ENCODE data around the gene MIOX. TPM values are rescaled to one million over a fixed set of nuclear protein-coding genes. Genes with fewer than 3 reads are reported as not detected.
A peak's percentile ranks its signal among the peaks of the same experiment; 100 is the strongest.

MIOX gene
- total RNA-seq, 4 donors from 2014 or later, result not detected

GRCh38 chr22:50488886-50489285, 2.2 kb downstream of the MIOX start:
- TF ChIP-seq POLR2A (IDR thresholded peaks at IDR 0.05) (no peak), EP300 (IDR thresholded peaks at IDR 0.05) (no peak), POLR2AphosphoS5 (IDR thresholded peaks at IDR 0.05) (no peak), CTCF (IDR thresholded peaks at IDR 0.05) (no peak)
- peaks cover 31% of the 10 kb centered on the region for H3K27me3 ChIP-seq
- no peaks in the 10 kb centered on the region for H3K4me1 ChIP-seq
- no peak overlapping the region for H3K4me3 ChIP-seq
- no peak overlapping the region for H3K27ac ChIP-seq
- no peaks in the 10 kb centered on the region for H3K36me3 ChIP-seq
- no peaks in the 10 kb centered on the region for H3K9me3 ChIP-seq
- WGBS, result 78% methylated on average over 16 of the region's 19 CpGs
- no peak for DNase-seq (ENCODE audit: low spot score in 2 of 2)

- DNase-seq (ENCODE audit: low spot score in 2 of 2), result no peak
- WGBS, result 60% methylated on average over 5 of the region's 31 CpGs
- no peak overlapping the region for H3K4me3 ChIP-seq
- H3K27me3 ChIP-seq, result peaks cover 25% of the 10 kb centered on the region
- H3K4me1 ChIP-seq, result no peaks in the 10 kb centered on the region
- H3K9me3 ChIP-seq, result no peaks in the 10 kb centered on the region
- H3K36me3 ChIP-seq, result no peaks in the 10 kb centered on the region
- no peak for TF ChIP-seq CTCF (IDR thresholded peaks at IDR 0.05)
- TF ChIP-seq EP300 (IDR thresholded peaks at IDR 0.05), result no peak
- no peak for TF ChIP-seq POLR2A (IDR thresholded peaks at IDR 0.05)
- no peak for TF ChIP-seq POLR2AphosphoS5 (IDR thresholded peaks at IDR 0.05)
- no peak overlapping the region for H3K27ac ChIP-seq
Measured at GRCh38 chr22:50489363-50490243, 2.9 kb downstream of the MIOX start.

GRCh38 chr22:50490531-50491308, 4.1 kb downstream of the MIOX start:
- 72% methylated on average over 27 of the region's 27 CpGs for WGBS
- Histone ChIP-seq H3K4me3 (no peak overlapping the region), H3K9me3 (no peaks in the 10 kb centered on the region), H3K27me3 (peaks cover 20% of the 10 kb centered on the region), H3K27ac (no peak overlapping the region), H3K36me3 (no peaks in the 10 kb centered on the region), H3K4me1 (no peaks in the 10 kb centered on the region)
- DNase-seq (ENCODE audit: low spot score in 2 of 2), result no peak
- no peak for TF ChIP-seq POLR2AphosphoS5 (IDR thresholded peaks at IDR 0.05)

GRCh38 chr22:50497093-50497492, 10.4 kb downstream of the MIOX start:
- 92% methylated on average over 6 of the region's 6 CpGs for WGBS
- TF ChIP-seq POLR2AphosphoS5 (IDR thresholded peaks at IDR 0.05) (no peak), POLR2A (IDR thresholded peaks at IDR 0.05) (no peak), EP300 (IDR thresholded peaks at IDR 0.05) (no peak), CTCF (IDR thresholded peaks at IDR 0.05) (no peak)
- no peak for DNase-seq (ENCODE audit: low spot score in 2 of 2)
- H3K27ac ChIP-seq, result no peak overlapping the region
- H3K36me3 ChIP-seq, result peaks cover 1% of the 10 kb centered on the region
- no peak overlapping the region for H3K4me3 ChIP-seq
- H3K9me3 ChIP-seq, result no peaks in the 10 kb centered on the region
- no peaks in the 10 kb centered on the region for H3K27me3 ChIP-seq
- H3K4me1 ChIP-seq, result peaks cover 7% of the 10 kb centered on the region

- Histone ChIP-seq H3K27ac (no peak overlapping the region), H3K4me1 (peaks cover 7% of the 10 kb centered on the region), H3K9me3 (no peaks in the 10 kb centered on the region), H3K36me3 (peaks cover 14% of the 10 kb centered on the region), H3K27me3 (no peaks in the 10 kb centered on the region), H3K4me3 (no peak overlapping the region)
- peak in 1 of 2 donors; percentile 77 for DNase-seq (ENCODE audit: low spot score in 2 of 2)
- TF ChIP-seq POLR2AphosphoS5 (IDR thresholded peaks at IDR 0.05), result no peak
- peak; percentile 9 to 37 for TF ChIP-seq CTCF (IDR thresholded peaks at IDR 0.05)
- WGBS, result 32% methylated on average over 12 of the region's 13 CpGs
Measured at GRCh38 chr22:50498322-50498890, 11.7 kb downstream of the MIOX start.

Measured in suprapubic skin (tissue), 4 donors.